Measurements from ENCODE around the gene OR1K1. TPM values are rescaled to one million over a fixed set of nuclear protein-coding genes. Genes with fewer than 3 reads are reported as not detected.

Gene OR1K1
- polyA plus RNA-seq, 1 experiment, result not detected

DNA sequence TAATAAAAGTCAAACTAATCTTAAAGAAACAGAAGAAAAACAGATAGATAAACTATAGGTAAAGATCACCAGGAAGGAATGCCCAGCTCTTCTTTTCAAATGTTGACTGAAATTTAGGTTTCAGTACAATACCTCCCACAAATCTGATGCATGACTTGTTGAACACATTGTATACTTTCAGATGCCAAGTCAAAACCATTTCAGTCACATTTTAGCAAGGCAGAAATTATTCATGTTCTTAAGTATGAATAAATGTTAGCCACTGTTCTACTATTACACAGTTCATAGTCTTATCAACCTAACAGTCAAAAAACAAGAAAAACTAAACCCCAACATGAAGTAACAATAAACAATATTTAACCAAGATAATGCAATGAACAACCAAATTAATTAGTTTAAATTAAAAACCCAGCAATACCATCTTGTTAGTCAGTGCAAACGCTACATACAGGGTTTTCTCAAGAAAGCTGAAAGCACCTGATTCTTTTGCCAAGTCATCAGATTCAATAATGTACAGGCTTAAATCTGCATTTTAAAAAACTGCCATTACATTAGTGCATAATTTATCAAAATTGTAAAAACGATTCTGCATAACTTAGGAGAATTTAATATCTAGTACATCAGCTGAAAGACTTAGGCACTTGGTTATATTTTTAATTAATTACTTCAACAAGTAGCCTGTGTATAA lies 48.5 kb downstream of the OR1K1 start:
- Histone ChIP-seq H3K27me3 (ENCODE audit: control insufficient read depth, insufficient read depth, low read length) (no peaks in the 10 kb centered on the region), H3K36me3 (ENCODE audit: control insufficient read depth, insufficient read depth, low read length) (peaks cover 3% of the 10 kb centered on the region), H3K4me3 (ENCODE audit: low read depth, low read length) (no peak overlapping the region)
- CTCF ChIA-PET, result interaction anchor here (1.5 kb wide), 1 partner anchor 29 kb away, joined by 6 read pairs; no protein-coding TSS in a partner anchor
- POLR2A ChIA-PET, result interaction anchor here (0.7 kb wide), 1 partner anchor 42 kb away, joined by 7 read pairs; no protein-coding TSS in a partner anchor
- DNase-seq (ENCODE audit: low read depth), result no peak
- TF ChIP-seq CTCF (IDR thresholded peaks at IDR 0.05; ENCODE audit: insufficient read depth, low read depth, low read length), result no peak

Other genes starting within 250 kb of the OR1K1 start
- gene OR1N2, start 247.0 kb upstream of the OR1K1 start, polyA plus RNA-seq (2011; rRNA removed), result not detected in 2 replicates
- 0.05 and 0.07 TPM in 2 replicates for gene OR1L8, start 216.7 kb upstream of the OR1K1 start, polyA plus RNA-seq (2011; rRNA removed)
- 1.0 and 1.1 TPM in 2 replicates for gene OR1Q1, start 185.4 kb upstream of the OR1K1 start, polyA plus RNA-seq (2011; rRNA removed)
- not detected in 2 replicates for gene OR1B1, start 142.5 kb upstream of the OR1K1 start, polyA plus RNA-seq (2011; rRNA removed)
- gene OR1L1, start 138.4 kb upstream of the OR1K1 start, polyA plus RNA-seq (2011; rRNA removed), result not detected in 2 replicates
- gene OR1L3, start 125.0 kb upstream of the OR1K1 start, polyA plus RNA-seq (2011; rRNA removed), result not detected in 2 replicates
- gene OR1L4, start 76.1 kb upstream of the OR1K1 start, polyA plus RNA-seq (2011; rRNA removed), result not detected in 2 replicates
- not detected in 2 replicates for gene OR1L6, start 57.8 kb upstream of the OR1K1 start, polyA plus RNA-seq (2011; rRNA removed)
- gene OR5C1, start 11.2 kb upstream of the OR1K1 start, polyA plus RNA-seq (2011; rRNA removed), result not detected in 2 replicates
- gene PDCL, start 28.5 kb downstream of the OR1K1 start, polyA plus RNA-seq (2011; rRNA removed), result 9.2 and 15.7 TPM in 2 replicates
- gene RC3H2, start 105.2 kb downstream of the OR1K1 start, polyA plus RNA-seq (2011; rRNA removed), result 35.3 and 50.2 TPM in 2 replicates
- 2.5 and 5.0 TPM in 2 replicates for gene ZBTB6, start 113.2 kb downstream of the OR1K1 start, polyA plus RNA-seq (2011; rRNA removed)
- 4.4 and 8.0 TPM in 2 replicates for gene ZBTB26, start 131.4 kb downstream of the OR1K1 start, polyA plus RNA-seq (2011; rRNA removed)
- gene RABGAP1, start 140.9 kb downstream of the OR1K1 start, polyA plus RNA-seq (2011; rRNA removed), result 30.8 and 37.0 TPM in 2 replicates
- not detected in 2 replicates for gene GPR21, start 233.5 kb downstream of the OR1K1 start, polyA plus RNA-seq (2011; rRNA removed)